ENCODE measurements around the gene CACNA1C. TPM values are rescaled to one million over a fixed set of nuclear protein-coding genes. Genes with fewer than 3 reads are reported as not detected.

Gene CACNA1C
- polyA plus RNA-seq, 2 donors, result 2.1 to 2.5 TPM

DNA sequence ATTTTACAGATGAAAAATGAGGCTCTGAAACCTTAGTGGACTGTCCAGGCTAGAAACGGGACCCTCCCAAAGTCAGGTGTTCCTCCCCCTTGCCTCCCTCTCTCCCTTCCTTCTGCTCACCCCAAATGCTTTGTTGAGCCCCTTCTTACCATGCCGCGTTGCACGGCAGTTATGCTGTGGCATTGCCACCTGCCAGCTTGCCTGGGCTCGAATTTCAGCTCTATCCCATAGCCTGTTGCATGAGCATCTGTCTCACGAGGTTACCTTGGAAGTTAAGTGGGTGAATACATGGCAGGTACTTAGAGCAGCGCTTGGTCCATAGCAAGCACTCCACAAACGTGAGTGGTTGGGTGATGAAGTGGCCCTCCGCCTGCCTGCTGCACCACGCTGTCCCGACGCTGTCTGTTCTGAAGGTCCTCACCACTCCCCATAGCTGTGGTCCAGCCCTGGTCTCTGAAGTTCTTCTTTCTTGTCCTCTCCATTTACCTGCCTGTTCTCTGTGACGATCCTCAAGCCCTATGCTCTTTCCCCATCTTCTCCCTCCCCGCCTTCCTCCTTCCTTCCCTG, 269.9 kb downstream of the CACNA1C start:
- WGBS, 2 donors, result 81 to 83% methylated on average over 14 of the region's 14 CpGs
- Histone ChIP-seq H3K27me3 (ENCODE audit: control insufficient read depth in 1 of 2, insufficient read depth in 2 of 2, low read length in 2 of 2) (no peaks in the 10 kb centered on the region), H3K4me3 (ENCODE audit: low read depth in 1 of 2, low read length in 2 of 2) (no peak overlapping the region), H3K4me1 (ENCODE audit: control insufficient read depth in 2 of 2, insufficient read depth in 2 of 2, low read length in 1 of 2) (peaks cover 2 to 3% of the 10 kb centered on the region in 2 donors), H3K27ac (ENCODE audit: low read depth in 2 of 2, low read length in 1 of 2) (no peak overlapping the region), H3K36me3 (ENCODE audit: control insufficient read depth in 2 of 2, insufficient read depth in 2 of 2, low read length in 1 of 2) (no peaks in the 10 kb centered on the region), H3K9me3 (ENCODE audit: control insufficient read depth in 2 of 2, insufficient read depth in 1 of 2, low read depth in 1 of 2, low read length in 1 of 2) (no peaks in the 10 kb centered on the region)

GRCh38 chr12:2323532-2324255, 270.9 kb downstream of the CACNA1C start:
- 59 to 69% methylated on average over 9 of the region's 9 CpGs for whole genome bisulfite sequencing, 2 donors
- Histone ChIP-seq H3K27me3 (ENCODE audit: control insufficient read depth in 1 of 2, insufficient read depth in 2 of 2, low read length in 2 of 2) (no peaks in the 10 kb centered on the region), H3K4me1 (ENCODE audit: control insufficient read depth in 2 of 2, insufficient read depth in 2 of 2, low read length in 1 of 2) (peaks cover 0 to 3% of the 10 kb centered on the region in 2 donors), H3K9me3 (ENCODE audit: control insufficient read depth in 2 of 2, insufficient read depth in 1 of 2, low read depth in 1 of 2, low read length in 1 of 2) (no peaks in the 10 kb centered on the region), H3K27ac (ENCODE audit: low read depth in 2 of 2, low read length in 1 of 2) (no peak overlapping the region), H3K36me3 (ENCODE audit: control insufficient read depth in 2 of 2, insufficient read depth in 2 of 2, low read length in 1 of 2) (no peaks in the 10 kb centered on the region), H3K4me3 (ENCODE audit: low read depth in 1 of 2, low read length in 2 of 2) (no peak overlapping the region)

DNA sequence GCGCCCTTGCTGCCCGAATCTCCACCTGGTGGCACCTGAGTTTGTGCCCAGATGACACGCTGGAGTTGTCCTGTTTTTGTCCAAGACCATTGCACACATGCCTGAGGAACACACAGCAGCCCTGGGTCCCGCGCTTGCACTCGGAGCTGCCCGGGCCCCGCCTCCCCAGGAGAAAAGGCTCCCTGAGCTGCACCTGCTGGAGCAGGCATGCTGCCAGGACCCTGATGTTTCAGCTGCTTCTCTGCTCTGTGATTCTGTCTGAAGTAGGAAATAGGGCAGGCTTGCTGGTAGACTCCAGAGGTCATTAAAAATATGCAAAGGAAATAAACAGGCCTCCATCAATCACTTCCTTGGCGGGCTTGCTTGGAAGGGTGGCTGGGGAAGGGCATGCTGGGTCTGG, 271.6 kb downstream of the CACNA1C start:
- WGBS, 2 donors, result 35 to 47% methylated on average over 9 of the region's 9 CpGs
- no peak overlapping the region for H3K4me3 ChIP-seq (ENCODE audit: low read depth in 1 of 2, low read length in 2 of 2)
- no peak overlapping the region for H3K27ac ChIP-seq (ENCODE audit: low read depth in 2 of 2, low read length in 1 of 2)
- H3K36me3 ChIP-seq (ENCODE audit: control insufficient read depth in 2 of 2, insufficient read depth in 2 of 2, low read length in 1 of 2), result no peaks in the 10 kb centered on the region
- peaks cover 0 to 3% of the 10 kb centered on the region in 2 donors for H3K4me1 ChIP-seq (ENCODE audit: control insufficient read depth in 2 of 2, insufficient read depth in 2 of 2, low read length in 1 of 2)
- H3K27me3 ChIP-seq (ENCODE audit: control insufficient read depth in 1 of 2, insufficient read depth in 2 of 2, low read length in 2 of 2), result no peaks in the 10 kb centered on the region
- no peaks in the 10 kb centered on the region for H3K9me3 ChIP-seq (ENCODE audit: control insufficient read depth in 2 of 2, insufficient read depth in 1 of 2, low read depth in 1 of 2, low read length in 1 of 2)

GRCh38 chr12:2325519-2325918, 272.7 kb downstream of the CACNA1C start:
- H3K4me1 ChIP-seq (ENCODE audit: control insufficient read depth in 2 of 2, insufficient read depth in 2 of 2, low read length in 1 of 2), result peaks cover 0 to 3% of the 10 kb centered on the region in 2 donors
- no peaks in the 10 kb centered on the region for H3K9me3 ChIP-seq (ENCODE audit: control insufficient read depth in 2 of 2, insufficient read depth in 1 of 2, low read depth in 1 of 2, low read length in 1 of 2)
- no peaks in the 10 kb centered on the region for H3K27me3 ChIP-seq (ENCODE audit: control insufficient read depth in 1 of 2, insufficient read depth in 2 of 2, low read length in 2 of 2)
- no peak overlapping the region for H3K4me3 ChIP-seq (ENCODE audit: low read depth in 1 of 2, low read length in 2 of 2)
- H3K36me3 ChIP-seq (ENCODE audit: control insufficient read depth in 2 of 2, insufficient read depth in 2 of 2, low read length in 1 of 2), result no peaks in the 10 kb centered on the region
- 60 to 65% methylated on average over 8 of the region's 8 CpGs for WGBS, 2 donors
- H3K27ac ChIP-seq (ENCODE audit: low read depth in 2 of 2, low read length in 1 of 2), result no peak overlapping the region

DNA sequence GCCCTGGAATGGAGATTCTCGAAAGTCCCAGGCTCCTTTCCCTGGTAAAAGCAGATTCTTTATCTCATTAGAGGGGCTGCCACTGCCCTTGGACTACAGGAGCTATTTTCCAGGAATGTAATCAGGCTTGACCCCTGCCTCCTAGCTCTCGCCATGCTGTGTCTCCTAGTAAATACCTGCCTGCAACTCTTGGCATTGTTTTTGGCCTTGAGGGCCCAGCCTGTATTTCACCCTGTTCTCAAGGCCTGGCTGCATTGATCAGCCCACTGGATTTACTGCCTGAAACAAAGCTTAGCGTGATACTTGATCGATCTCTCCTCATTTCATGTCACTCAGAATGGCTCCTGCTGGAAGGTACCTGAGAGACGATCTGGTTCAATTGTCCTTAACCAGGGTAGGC, 273.7 kb downstream of the CACNA1C start:
- Histone ChIP-seq H3K4me1 (ENCODE audit: control insufficient read depth in 2 of 2, insufficient read depth in 2 of 2, low read length in 1 of 2) (peaks cover 0 to 3% of the 10 kb centered on the region in 2 donors), H3K4me3 (ENCODE audit: low read depth in 1 of 2, low read length in 2 of 2) (no peak overlapping the region), H3K27me3 (ENCODE audit: control insufficient read depth in 1 of 2, insufficient read depth in 2 of 2, low read length in 2 of 2) (no peaks in the 10 kb centered on the region), H3K27ac (ENCODE audit: low read depth in 2 of 2, low read length in 1 of 2) (no peak overlapping the region), H3K36me3 (ENCODE audit: control insufficient read depth in 2 of 2, insufficient read depth in 2 of 2, low read length in 1 of 2) (no peaks in the 10 kb centered on the region), H3K9me3 (ENCODE audit: control insufficient read depth in 2 of 2, insufficient read depth in 1 of 2, low read depth in 1 of 2, low read length in 1 of 2) (no peaks in the 10 kb centered on the region)
- WGBS, 2 donors, result 75 to 88% methylated on average over 5 of the region's 5 CpGs

DNA sequence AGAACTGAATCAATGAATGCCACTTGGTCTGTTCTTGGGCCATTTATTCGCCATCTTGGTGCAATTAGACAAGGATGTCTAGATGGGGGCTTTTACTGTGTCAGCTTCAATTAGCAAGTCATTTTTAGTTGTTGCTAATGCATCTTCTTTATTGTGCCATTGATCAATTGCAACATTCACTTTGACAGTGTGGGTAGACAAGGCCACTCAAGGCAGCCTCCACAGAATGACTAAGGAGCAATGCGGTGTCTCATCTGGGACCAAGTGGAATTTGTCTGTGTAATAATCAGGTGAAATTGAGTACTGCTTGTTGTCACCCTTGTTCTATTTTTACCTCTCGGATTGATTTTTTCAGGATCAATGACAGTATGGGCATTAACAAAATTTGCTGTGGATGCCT, 275.9 kb downstream of the CACNA1C start:
- H3K27me3 ChIP-seq (ENCODE audit: control insufficient read depth in 1 of 2, insufficient read depth in 2 of 2, low read length in 2 of 2), result no peaks in the 10 kb centered on the region
- H3K27ac ChIP-seq (ENCODE audit: low read depth in 2 of 2, low read length in 1 of 2), result no peak overlapping the region
- WGBS, 2 donors, result 85 to 94% methylated on average over 3 of the region's 3 CpGs
- no peaks in the 10 kb centered on the region for H3K9me3 ChIP-seq (ENCODE audit: control insufficient read depth in 2 of 2, insufficient read depth in 1 of 2, low read depth in 1 of 2, low read length in 1 of 2)
- H3K4me3 ChIP-seq (ENCODE audit: low read depth in 1 of 2, low read length in 2 of 2), result no peak overlapping the region
- H3K4me1 ChIP-seq (ENCODE audit: control insufficient read depth in 2 of 2, insufficient read depth in 2 of 2, low read length in 1 of 2), result no peaks in the 10 kb centered on the region
- H3K36me3 ChIP-seq (ENCODE audit: control insufficient read depth in 2 of 2, insufficient read depth in 2 of 2, low read length in 1 of 2), result no peaks in the 10 kb centered on the region

DNA sequence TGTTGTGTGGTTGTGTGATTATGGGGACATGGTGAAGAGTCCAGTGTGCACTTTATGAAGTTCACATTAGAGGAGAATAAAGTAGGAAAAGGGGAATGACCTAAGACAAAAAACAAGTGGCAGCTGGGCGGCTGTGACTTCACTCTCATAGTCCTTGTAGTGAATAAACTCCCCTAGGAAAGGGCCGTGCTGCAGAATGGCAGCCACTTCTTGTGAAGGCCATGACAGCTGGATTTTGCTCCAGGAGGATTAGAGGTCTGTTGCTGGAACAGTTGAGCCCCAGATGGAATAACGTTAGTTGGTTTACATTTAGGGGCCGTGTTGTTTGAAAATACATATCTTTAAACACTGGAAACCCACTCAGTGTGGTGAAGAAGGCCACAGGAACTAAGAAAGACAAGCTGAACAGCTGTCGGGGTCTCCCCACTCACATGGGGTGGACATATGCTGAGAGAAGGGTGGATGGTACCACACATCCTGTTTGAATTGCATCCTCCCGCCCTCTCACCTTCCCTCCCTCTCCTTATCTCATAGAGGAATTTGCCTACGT, 276.9 kb downstream of the CACNA1C start:
- no peaks in the 10 kb centered on the region for H3K9me3 ChIP-seq (ENCODE audit: control insufficient read depth in 2 of 2, insufficient read depth in 1 of 2, low read depth in 1 of 2, low read length in 1 of 2)
- H3K4me3 ChIP-seq (ENCODE audit: low read depth in 1 of 2, low read length in 2 of 2), result no peak overlapping the region
- WGBS, 2 donors, result 73 to 74% methylated on average over 7 of the region's 7 CpGs
- no peaks in the 10 kb centered on the region for H3K36me3 ChIP-seq (ENCODE audit: control insufficient read depth in 2 of 2, insufficient read depth in 2 of 2, low read length in 1 of 2)
- no peaks in the 10 kb centered on the region for H3K27me3 ChIP-seq (ENCODE audit: control insufficient read depth in 1 of 2, insufficient read depth in 2 of 2, low read length in 2 of 2)
- no peak overlapping the region for H3K27ac ChIP-seq (ENCODE audit: low read depth in 2 of 2, low read length in 1 of 2)
- no peaks in the 10 kb centered on the region for H3K4me1 ChIP-seq (ENCODE audit: control insufficient read depth in 2 of 2, insufficient read depth in 2 of 2, low read length in 1 of 2)

DNA sequence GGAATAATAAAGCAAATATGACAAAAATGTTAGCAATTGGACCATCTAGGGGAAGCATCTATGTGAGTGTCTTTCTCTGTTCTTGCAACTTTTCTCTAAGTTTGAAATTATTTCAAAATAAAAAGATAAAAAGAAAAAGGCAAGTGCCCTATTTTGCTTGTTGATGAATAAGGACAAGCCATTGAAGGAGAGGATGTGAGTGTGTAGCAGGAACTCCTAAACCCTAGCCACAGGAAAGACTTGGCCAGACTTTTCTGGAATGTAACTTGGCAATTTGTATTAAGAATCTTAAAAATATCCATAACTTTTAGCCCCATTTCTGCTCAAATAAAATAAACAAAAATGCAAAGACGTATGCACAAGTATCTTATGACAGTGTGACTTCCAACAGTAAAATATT, 279.4 kb downstream of the CACNA1C start:
- H3K4me3 ChIP-seq (ENCODE audit: low read depth in 1 of 2, low read length in 2 of 2), result no peak overlapping the region
- H3K36me3 ChIP-seq (ENCODE audit: control insufficient read depth in 2 of 2, insufficient read depth in 2 of 2, low read length in 1 of 2), result no peaks in the 10 kb centered on the region
- no peaks in the 10 kb centered on the region for H3K27me3 ChIP-seq (ENCODE audit: control insufficient read depth in 1 of 2, insufficient read depth in 2 of 2, low read length in 2 of 2)
- no peaks in the 10 kb centered on the region for H3K9me3 ChIP-seq (ENCODE audit: control insufficient read depth in 2 of 2, insufficient read depth in 1 of 2, low read depth in 1 of 2, low read length in 1 of 2)
- peaks cover 5% of the 10 kb centered on the region in 2 donors for H3K4me1 ChIP-seq (ENCODE audit: control insufficient read depth in 2 of 2, insufficient read depth in 2 of 2, low read length in 1 of 2)
- WGBS, 2 donors, result 60 to 84% methylated on average over 1 of the region's 1 CpG
- no peak overlapping the region for H3K27ac ChIP-seq (ENCODE audit: low read depth in 2 of 2, low read length in 1 of 2)

- H3K4me3 ChIP-seq (ENCODE audit: low read depth in 1 of 2, low read length in 2 of 2), result no peak overlapping the region
- H3K27me3 ChIP-seq (ENCODE audit: control insufficient read depth in 1 of 2, insufficient read depth in 2 of 2, low read length in 2 of 2), result no peaks in the 10 kb centered on the region
- WGBS, 2 donors, result 64 to 70% methylated on average over 7 of the region's 7 CpGs
- H3K36me3 ChIP-seq (ENCODE audit: control insufficient read depth in 2 of 2, insufficient read depth in 2 of 2, low read length in 1 of 2), result no peaks in the 10 kb centered on the region
- H3K27ac ChIP-seq (ENCODE audit: low read depth in 2 of 2, low read length in 1 of 2), result no peak overlapping the region
- H3K9me3 ChIP-seq (ENCODE audit: control insufficient read depth in 2 of 2, insufficient read depth in 1 of 2, low read depth in 1 of 2, low read length in 1 of 2), result no peaks in the 10 kb centered on the region
- peaks cover 5 to 9% of the 10 kb centered on the region in 2 donors for H3K4me1 ChIP-seq (ENCODE audit: control insufficient read depth in 2 of 2, insufficient read depth in 2 of 2, low read length in 1 of 2)
Observed at GRCh38 chr12:2332947-2333346, 280.2 kb downstream of the CACNA1C start.

Data from esophagus (tissue), 2 donors.